ENCODE data around the gene LAIR2.
"Not testable (repeated sequence)": the region's sequence is repeated elsewhere in the genome, so short reads cannot be mapped to it uniquely, and the experiment has no call there.

LAIR2 gene

GRCh38 chr19:54495284-54495683 lies 7.3 kb upstream of the LAIR2 start:
- DNase-seq = not testable (repeated sequence)

- DNase-seq = not testable (repeated sequence)
Measured at GRCh38 chr19:54497747-54498450, 4.7 kb upstream of the LAIR2 start.

GRCh38 chr19:54498451-54498772 lies 4.2 kb upstream of the LAIR2 start:
- not testable (repeated sequence) for DNase-seq

GRCh38 chr19:54505542-54505941 lies 2.9 kb downstream of the LAIR2 start:
- DNase-seq = not testable (repeated sequence)

- DNase-seq = no peak
Measured at GRCh38 chr19:54506079-54506478, 3.4 kb downstream of the LAIR2 start.

- not testable (repeated sequence) for DNase-seq
Measured at GRCh38 chr19:54507038-54507717, 4.5 kb downstream of the LAIR2 start.

DNA sequence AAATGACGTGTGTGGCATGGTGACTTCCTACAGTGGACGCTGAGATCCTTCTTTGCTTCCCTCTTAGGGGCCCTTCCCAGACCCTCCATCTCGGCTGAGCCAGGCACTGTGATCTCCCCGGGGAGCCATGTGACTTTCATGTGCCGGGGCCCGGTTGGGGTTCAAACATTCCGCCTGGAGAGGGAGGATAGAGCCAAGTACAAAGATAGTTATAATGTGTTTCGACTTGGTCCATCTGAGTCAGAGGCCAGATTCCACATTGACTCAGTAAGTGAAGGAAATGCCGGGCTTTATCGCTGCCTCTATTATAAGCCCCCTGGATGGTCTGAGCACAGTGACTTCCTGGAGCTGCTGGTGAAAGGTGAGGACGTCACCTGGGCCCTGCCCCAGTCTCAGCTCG lies 5.2 kb downstream of the LAIR2 start:
- no peak for DNase-seq

DNA sequence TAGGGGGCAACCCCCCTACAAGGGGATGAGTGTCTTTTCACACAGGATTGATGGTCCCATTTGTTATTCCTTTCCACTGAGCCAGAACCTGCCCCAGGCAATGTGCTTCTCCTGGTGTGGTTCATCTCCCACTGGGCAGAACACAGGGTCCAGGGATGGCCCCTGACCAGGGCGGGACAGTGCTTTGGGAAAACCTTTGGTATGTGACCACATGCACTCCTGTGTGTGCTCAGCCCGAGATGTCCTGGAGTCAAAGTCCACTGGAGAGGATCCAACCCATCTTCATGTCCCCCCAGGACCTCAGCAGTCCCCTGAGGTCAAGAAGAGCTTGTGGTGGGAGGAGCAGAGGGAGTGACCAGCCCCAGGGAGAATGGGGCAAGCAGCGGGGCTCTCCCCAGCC lies 5.9 kb downstream of the LAIR2 start:
- DNase-seq = not testable (repeated sequence)

- not testable (repeated sequence) for DNase-seq
Measured at GRCh38 chr19:54509200-54509940, 6.7 kb downstream of the LAIR2 start.

- DNase-seq = no peak
Measured at GRCh38 chr19:54515156-54515555, 12.5 kb downstream of the LAIR2 start.

GRCh38 chr19:54517483-54517882 lies 14.9 kb downstream of the LAIR2 start:
- DNase-seq = peak; percentile 76

- DNase-seq = no peak
Measured at GRCh38 chr19:54518844-54519243, 16.2 kb downstream of the LAIR2 start.

- DNase-seq = no peak
Measured at GRCh38 chr19:54521022-54521859, 18.6 kb downstream of the LAIR2 start.

DNA sequence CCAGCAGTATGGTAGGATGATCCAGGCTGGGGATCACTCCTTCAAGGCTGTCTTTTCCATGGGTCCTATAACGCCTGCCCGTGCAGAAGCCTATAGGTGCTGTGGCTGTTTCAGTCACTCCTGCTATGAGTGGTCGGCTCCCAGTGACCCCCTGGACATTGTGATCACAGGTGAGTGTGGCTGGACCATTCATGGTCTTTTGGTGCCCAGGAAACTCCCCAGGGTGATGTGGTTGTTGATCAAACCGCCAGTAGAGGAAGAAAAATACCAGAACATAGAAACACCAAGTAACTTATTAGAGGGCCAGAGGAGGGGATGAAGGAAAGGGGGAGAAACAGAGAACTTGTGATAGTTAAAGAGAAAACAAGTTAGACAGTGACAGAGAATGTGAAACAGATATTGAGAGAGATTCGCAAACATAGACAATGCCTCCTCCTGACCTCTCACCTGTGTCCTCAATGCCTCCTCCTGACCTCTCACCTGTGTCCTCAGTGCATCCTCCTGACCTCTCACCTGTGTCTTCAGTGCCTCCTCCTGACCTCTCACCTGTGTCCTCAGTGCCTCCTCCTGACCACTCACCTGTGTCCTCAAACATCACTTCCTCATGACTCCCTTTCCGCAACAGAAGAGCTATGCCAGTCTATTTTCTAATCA lies 19.4 kb downstream of the LAIR2 start:
- DNase-seq = no peak

DNA sequence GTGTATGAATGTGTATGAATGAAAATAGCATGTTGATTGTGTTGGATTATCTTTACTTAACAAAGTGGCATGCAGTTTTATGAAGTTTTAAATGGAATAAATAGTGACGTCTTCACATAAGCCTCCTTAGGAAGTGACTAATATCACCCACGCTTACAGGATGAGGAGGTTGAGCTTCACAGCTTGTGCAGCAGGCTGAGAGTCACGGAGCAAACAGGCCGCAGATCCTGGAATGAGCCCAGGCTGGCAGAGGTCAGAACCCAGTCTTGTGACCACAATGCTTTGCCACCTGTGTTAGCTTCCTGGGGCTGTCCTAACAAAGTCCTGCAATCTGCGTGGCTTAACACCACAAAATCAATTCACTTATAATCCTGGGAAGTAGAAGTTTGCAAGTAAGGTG lies 20.8 kb downstream of the LAIR2 start:
- peak; percentile 73 for DNase-seq

DNA sequence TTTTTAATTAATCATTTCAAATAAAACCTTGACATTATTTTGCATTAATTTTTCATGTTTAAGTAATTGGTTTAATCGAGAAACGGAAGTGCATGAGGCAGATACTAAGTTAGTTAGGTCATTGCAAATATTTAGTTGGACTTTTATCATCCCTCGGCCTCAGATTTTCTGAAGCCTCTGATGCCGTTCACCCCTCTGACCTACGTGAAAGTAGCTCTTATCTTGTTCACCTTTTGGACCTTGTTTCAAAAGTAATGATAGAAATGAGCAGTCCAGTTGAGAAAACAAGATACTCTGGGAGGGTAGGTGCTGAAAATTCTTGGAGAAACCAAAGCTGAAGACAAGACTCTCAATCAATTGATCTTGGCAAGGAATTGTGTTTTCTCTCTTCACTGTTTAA lies 23.0 kb downstream of the LAIR2 start:
- no peak for DNase-seq

DNA sequence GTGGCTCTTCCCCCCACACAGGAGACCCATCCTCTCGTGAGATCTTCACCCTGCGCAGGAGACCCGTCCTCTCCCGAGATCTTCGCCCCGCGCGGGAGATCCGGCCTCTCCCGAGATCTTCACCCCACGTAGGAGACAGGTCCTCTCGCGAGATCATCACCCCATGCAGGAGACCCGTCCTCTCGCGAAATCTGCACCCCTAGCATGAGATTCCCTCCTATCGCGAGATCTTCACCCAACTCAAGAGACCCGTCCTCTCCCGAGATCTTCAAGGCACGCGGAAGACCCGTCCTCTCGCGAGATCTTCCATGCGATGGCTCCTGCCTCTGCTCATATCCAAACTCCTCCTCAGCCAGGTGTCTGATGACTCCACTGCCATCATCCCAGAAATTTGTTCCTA lies 24.3 kb downstream of the LAIR2 start:
- no peak for DNase-seq

- DNase-seq = no peak
Measured at GRCh38 chr19:54530866-54531265, 28.2 kb downstream of the LAIR2 start.

GRCh38 chr19:54532528-54532927 lies 29.9 kb downstream of the LAIR2 start:
- no peak for DNase-seq

DNA sequence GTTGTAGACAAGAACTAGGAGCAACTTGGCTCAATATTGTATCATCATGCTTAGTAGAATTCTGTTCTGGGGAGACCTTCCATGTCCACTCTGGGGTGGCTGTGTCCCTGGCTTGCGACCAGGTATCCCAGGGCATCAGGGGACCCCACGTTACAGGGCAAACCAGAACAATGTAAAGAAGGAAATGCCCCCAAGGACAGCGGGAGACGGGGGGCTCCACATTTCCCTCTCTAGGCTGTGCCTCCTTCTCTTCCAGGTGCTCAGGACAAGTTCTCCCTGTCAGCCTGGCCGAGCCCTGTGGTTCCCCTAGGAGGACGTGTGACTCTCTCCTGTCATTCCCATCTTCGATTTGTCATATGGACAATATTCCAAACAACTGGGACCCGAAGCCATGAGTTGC lies 30.8 kb downstream of the LAIR2 start:
- DNase-seq = no peak

GRCh38 chr19:54534156-54534555 lies 31.5 kb downstream of the LAIR2 start:
- DNase-seq = no peak

GRCh38 chr19:54535601-54536000 lies 33.0 kb downstream of the LAIR2 start:
- DNase-seq = no peak

DNA sequence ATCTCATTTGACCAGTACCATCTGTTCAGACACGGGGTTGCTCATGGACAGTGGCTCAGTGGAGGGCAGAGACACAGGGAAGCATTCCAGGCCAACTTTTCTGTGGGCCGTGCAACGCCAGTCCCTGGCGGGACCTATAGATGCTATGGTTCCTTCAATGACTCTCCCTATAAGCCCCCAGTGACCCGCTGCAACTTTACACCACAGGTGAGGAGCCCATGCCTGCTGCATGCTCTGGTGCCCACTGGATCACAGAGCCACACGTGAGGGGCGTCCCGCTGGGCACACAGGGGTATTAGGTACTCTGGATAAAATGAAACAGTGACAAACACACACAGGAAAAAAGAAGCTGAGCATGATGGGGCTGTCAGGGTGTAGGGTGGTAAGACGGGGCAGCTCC lies 34.3 kb downstream of the LAIR2 start:
- DNase-seq = no peak

Data from activated CD8-positive, alpha-beta memory T cell treated with anti-CD3 and anti-CD28 coated beads, Interleukin-2, amount 50 U/mL, for 48 hours (primary cell).